WERI-Rb-1 (cell line): ENCODE measurements around the gene PARP3.

ENCODE experiments used
- DNase-seq: peaks from one replicate; pipeline ENCODE4 v3.0.0-alpha.2; 2020
- H3K27ac ChIP-seq: fragments of 250-450 bp; sonication (Bioruptor Pico); 2 replicates; pipeline ENCODE4 v1.5.1; 2020; ENCODE audit warnings: mild to moderate bottlenecking, moderate library complexity
- H3K27me3 ChIP-seq: fragments of 250-450 bp; sonication (Bioruptor Pico); 2 replicates; pipeline ENCODE4 v1.5.1; 2021; ENCODE audit warnings: mild to moderate bottlenecking, low read depth, moderate library complexity; ENCODE audit not compliant: insufficient read depth, severe bottlenecking
- H3K36me3 ChIP-seq: fragments of 250-450 bp; sonication (Bioruptor Pico); 2 replicates; pipeline ENCODE4 v1.5.1; 2020; ENCODE audit warnings: mild to moderate bottlenecking, moderate library complexity
- H3K4me3 ChIP-seq: 2 replicates; pipeline ENCODE4 v1.5.1; 2011; ENCODE audit warnings: low read depth, mild to moderate bottlenecking, control low read depth, low read length
- H3K9me3 ChIP-seq: fragments of 250-450 bp; sonication (Bioruptor Pico); 2 replicates; pipeline ENCODE4 v1.5.1; 2021; ENCODE audit warnings: mild to moderate bottlenecking, moderate library complexity; ENCODE audit not compliant: severe bottlenecking
- CTCF ChIP-seq: IDR thresholded peaks from 2 replicates; pipeline ENCODE4 v1.5.1; 2011; ENCODE audit warnings: low read depth, mild to moderate bottlenecking, control low read depth, inconsistent platforms, low read length

Gene PARP3

GRCh38 chr3:51958603-51959521, 16.7 kb downstream of the PARP3 start:
- peaks cover 87% of the 10 kb centered on the region for H3K36me3 ChIP-seq
- no peak for DNase-seq
- H3K9me3 ChIP-seq, result no peaks in the 10 kb centered on the region
- peak overlapping the region; percentile 100 for H3K27ac ChIP-seq
- no peak for TF ChIP-seq CTCF
- H3K27me3 ChIP-seq, result no peaks in the 10 kb centered on the region
- no peak overlapping the region for H3K4me3 ChIP-seq

- H3K36me3 ChIP-seq, result peaks cover 92% of the 10 kb centered on the region
Measured at GRCh38 chr3:51959651-51960050, 17.5 kb downstream of the PARP3 start.

GRCh38 chr3:51960386-51960785, 18.2 kb downstream of the PARP3 start:
- H3K9me3 ChIP-seq, result no peaks in the 10 kb centered on the region
- TF ChIP-seq CTCF, result no peak
- H3K4me3 ChIP-seq, result no peak overlapping the region
- peak overlapping the region; percentile 100 for H3K27ac ChIP-seq
- H3K27me3 ChIP-seq, result no peaks in the 10 kb centered on the region
- no peak for DNase-seq
- H3K36me3 ChIP-seq, result peaks cover 92% of the 10 kb centered on the region

More at GRCh38 chr3:51959651-51960050, 17.5 kb downstream of the PARP3 start:
- Histone ChIP-seq H3K9me3 (no peaks in the 10 kb centered on the region), H3K27ac (peak overlapping the region; percentile 100), H3K27me3 (no peaks in the 10 kb centered on the region), H3K4me3 (no peak overlapping the region)
- DNase-seq, result no peak
- TF ChIP-seq CTCF, result no peak

GRCh38 chr3:51961011-51961410, 18.8 kb downstream of the PARP3 start:
- TF ChIP-seq CTCF, result no peak
- peak overlapping the region; percentile 15 for H3K4me3 ChIP-seq
- H3K27me3 ChIP-seq, result no peaks in the 10 kb centered on the region
- no peaks in the 10 kb centered on the region for H3K9me3 ChIP-seq
- peaks cover 95% of the 10 kb centered on the region for H3K36me3 ChIP-seq
- H3K27ac ChIP-seq, result peak overlapping the region; percentile 100
- DNase-seq, result no peak

GRCh38 chr3:51961602-51962569, 19.7 kb downstream of the PARP3 start:
- DNase-seq, result peak; percentile 95
- Histone ChIP-seq H3K36me3 (peaks cover 95% of the 10 kb centered on the region), H3K9me3 (no peaks in the 10 kb centered on the region), H3K27me3 (no peaks in the 10 kb centered on the region), H3K4me3 (peak overlapping the region; percentile 47), H3K27ac (peak overlapping the region; percentile 100)
- TF ChIP-seq CTCF, result no peak
